Prostate gland (tissue), 2 donors: ENCODE data around the gene SLC25A44.

ENCODE experiments used
- POLR2A ChIP-seq: fragments of 450-650 bp; IDR thresholded peaks from one replicate; pipeline ENCODE4 v1.6.1; 2016; ENCODE audit warnings: antibody characterized with exemption, mild to moderate bottlenecking
- POLR2AphosphoS5 ChIP-seq: sonication (generic); formaldehyde crosslinking; IDR thresholded peaks from one replicate; pipeline ENCODE4 v1.6.1; 2017; ENCODE audit warnings: antibody characterized with exemption
- TF ChIP-seq, protein P1 (sequence below), 4 experiments: fragments of 200-600 bp in 2 of 4; fragments of 450-650 bp in 2 of 4; sonication (generic) in 2 of 4; IDR thresholded peaks; 1 replicate in 3 of 4; 2 replicates in 1 of 4; pipeline ENCODE4 v1.5.1; 2016 to 2019; ENCODE audit warnings: antibody characterized with exemption in 4 of 4, mild to moderate bottlenecking in 2 of 4, moderate library complexity in 2 of 4

DNA sequence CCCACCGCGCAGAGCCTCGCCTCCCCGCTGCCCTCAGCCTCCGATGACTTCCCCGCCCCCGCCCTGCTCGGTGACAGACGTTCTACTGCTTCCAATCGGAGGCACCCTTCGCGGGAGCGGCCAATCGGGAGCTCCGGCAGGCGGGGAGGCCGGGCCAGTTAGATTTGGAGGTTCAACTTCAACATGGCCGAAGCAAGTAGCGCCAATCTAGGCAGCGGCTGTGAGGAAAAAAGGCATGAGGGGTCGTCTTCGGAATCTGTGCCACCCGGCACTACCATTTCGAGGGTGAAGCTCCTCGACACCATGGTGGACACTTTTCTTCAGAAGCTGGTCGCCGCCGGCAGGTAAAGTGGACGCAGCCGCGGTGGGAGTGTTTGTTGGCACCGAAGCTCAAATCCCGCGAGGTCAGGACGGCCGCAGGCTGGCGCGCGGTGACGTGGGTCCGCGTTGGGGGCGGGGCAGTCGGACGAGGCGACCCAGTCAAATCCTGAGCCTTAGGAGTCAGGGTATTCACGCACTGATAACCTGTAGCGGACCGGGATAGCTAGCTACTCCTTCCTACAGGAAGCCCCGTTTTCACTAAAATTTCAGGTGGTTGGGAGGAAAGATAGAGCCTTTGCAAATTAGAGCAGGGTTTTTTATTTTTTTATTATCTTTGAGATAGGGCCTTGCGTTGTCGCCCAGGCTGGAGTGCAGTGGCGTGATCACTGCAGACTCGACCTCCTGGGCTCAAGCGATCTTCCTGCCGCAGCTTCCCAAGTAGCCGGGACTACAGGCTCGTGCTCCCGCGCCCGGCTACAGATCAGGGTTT is 19.1 kb downstream of the SLC25A44 start, which contains the start of gene PMF1:
- TF ChIP-seq, protein P1, sequence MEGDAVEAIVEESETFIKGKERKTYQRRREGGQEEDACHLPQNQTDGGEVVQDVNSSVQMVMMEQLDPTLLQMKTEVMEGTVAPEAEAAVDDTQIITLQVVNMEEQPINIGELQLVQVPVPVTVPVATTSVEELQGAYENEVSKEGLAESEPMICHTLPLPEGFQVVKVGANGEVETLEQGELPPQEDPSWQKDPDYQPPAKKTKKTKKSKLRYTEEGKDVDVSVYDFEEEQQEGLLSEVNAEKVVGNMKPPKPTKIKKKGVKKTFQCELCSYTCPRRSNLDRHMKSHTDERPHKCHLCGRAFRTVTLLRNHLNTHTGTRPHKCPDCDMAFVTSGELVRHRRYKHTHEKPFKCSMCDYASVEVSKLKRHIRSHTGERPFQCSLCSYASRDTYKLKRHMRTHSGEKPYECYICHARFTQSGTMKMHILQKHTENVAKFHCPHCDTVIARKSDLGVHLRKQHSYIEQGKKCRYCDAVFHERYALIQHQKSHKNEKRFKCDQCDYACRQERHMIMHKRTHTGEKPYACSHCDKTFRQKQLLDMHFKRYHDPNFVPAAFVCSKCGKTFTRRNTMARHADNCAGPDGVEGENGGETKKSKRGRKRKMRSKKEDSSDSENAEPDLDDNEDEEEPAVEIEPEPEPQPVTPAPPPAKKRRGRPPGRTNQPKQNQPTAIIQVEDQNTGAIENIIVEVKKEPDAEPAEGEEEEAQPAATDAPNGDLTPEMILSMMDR (IDR thresholded peaks at IDR 0.05): peak in 1 of 4 experiments; percentile 18
- peak; percentile 93 for TF ChIP-seq POLR2AphosphoS5
- TF ChIP-seq POLR2A: peak; percentile 47
